H1 (cell line): ENCODE measurements around the gene RABL3. TPM values are rescaled to one million over a fixed set of nuclear protein-coding genes. Genes with fewer than 3 reads are reported as not detected.

Experiments
- KDM1A ChIP-seq: fragments of 200-600, 300-600 bp; sonication (generic); IDR thresholded peaks from 2 replicates; pipeline ENCODE4 v1.7.1; 2016; ENCODE audit warnings: mild to moderate bottlenecking, low read length, borderline replicate concordance
- polyA plus RNA-seq, 7 experiments: library from polyadenylated mRNA; depleted of rRNA in 3 of 7; stranded (reverse) in 5 of 7; unstranded in 2 of 7; fragments of >200 nt in 5 of 7; fragments of 200-250 nt in 2 of 7; gene quantifications; 1 replicate in 5 of 7; 2 replicates in 1 of 7; 4 replicates in 1 of 7; pipeline versions ENCODE4 v1.2.1 to v1.2.3, GENCODE V29; 2011 to 2013; ENCODE audit warnings: missing spikeins in 2 of 7, mixed read lengths in 2 of 7
- total RNA-seq: library from RNA; stranded (reverse); fragmentation: NEBNext Ultra II Directional; extraction: Animal tissue kit (Norgen Biotek cat#: 25700); gene quantifications from 2 replicates; pipeline ENCODE4 v1.2.1, GENCODE V29; 2021
- TF ChIP-seq, protein P1 (sequence below), 3 experiments: IDR thresholded peaks; 1 replicate in 2 of 3; 2 replicates in 1 of 3; pipeline versions ENCODE4 v1.5.1 to v1.6.1; 2011; ENCODE audit warnings: low read length in 3 of 3, mild to moderate bottlenecking in 3 of 3, inconsistent platforms in 2 of 3, low read depth in 1 of 3, moderate library complexity in 1 of 3; ENCODE audit not compliant: insufficient read depth in 1 of 3; ENCODE audit errors: control extremely low read depth in 1 of 3

RABL3 gene
- total and polyA plus RNA-seq, 2 of the 8 experiments (the other 6 are each of a cell fraction or from before 2014, with no cell fraction given), result 4.4 to 19.2 TPM

DNA sequence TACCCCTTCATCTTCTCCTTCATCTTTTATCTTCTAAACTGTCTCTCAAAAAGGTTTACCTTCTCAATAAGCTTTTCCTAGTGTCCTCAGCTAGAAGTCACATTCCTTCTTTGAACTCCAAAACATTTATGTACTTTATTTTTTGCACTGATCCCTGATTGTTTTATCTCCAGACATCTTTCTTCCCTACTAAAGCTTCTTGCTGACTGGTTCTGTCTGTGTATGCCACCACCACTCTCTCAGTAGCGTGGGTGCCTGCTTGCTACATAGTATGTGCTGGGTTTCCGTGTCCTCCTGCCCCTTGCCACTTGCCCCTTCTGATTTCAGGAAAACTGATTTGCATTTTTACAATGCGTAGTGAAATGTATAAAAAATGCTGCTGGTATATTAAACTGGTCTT lies 24.3 kb upstream of the RABL3 start (continued):
- TF ChIP-seq, protein P1, sequence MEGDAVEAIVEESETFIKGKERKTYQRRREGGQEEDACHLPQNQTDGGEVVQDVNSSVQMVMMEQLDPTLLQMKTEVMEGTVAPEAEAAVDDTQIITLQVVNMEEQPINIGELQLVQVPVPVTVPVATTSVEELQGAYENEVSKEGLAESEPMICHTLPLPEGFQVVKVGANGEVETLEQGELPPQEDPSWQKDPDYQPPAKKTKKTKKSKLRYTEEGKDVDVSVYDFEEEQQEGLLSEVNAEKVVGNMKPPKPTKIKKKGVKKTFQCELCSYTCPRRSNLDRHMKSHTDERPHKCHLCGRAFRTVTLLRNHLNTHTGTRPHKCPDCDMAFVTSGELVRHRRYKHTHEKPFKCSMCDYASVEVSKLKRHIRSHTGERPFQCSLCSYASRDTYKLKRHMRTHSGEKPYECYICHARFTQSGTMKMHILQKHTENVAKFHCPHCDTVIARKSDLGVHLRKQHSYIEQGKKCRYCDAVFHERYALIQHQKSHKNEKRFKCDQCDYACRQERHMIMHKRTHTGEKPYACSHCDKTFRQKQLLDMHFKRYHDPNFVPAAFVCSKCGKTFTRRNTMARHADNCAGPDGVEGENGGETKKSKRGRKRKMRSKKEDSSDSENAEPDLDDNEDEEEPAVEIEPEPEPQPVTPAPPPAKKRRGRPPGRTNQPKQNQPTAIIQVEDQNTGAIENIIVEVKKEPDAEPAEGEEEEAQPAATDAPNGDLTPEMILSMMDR (IDR thresholded peaks at IDR 0.05; ENCODE audit: control extremely low read depth in 1 of 3, insufficient read depth in 1 of 3, low read depth in 1 of 3, low read length in 3 of 3), result no peak
- no peak for TF ChIP-seq KDM1A
